Measurements from ENCODE around the gene HS1BP3.

The HS1BP3 gene

DNA sequence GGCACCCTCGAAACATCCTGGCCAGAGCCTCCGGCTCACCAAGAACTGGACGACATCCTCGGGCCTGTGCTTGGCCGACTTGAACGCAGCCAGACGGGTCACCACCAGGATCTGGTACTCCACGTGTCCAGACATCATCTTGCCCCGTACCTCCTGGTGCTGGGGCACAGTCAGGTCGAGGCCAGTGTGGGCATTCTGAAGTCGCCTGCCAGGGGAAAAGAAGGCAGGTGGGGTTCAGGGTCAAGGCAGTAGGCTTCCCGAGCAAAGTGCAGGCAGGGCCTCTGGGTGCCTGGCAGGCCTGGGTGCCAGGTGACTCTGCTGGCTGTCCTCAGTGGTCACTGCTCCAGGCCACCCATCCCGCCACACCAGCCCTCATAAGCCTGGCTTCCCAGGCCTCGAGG, 5.6 kb downstream of the HS1BP3 start:
- no peak for DNase-seq

DNA sequence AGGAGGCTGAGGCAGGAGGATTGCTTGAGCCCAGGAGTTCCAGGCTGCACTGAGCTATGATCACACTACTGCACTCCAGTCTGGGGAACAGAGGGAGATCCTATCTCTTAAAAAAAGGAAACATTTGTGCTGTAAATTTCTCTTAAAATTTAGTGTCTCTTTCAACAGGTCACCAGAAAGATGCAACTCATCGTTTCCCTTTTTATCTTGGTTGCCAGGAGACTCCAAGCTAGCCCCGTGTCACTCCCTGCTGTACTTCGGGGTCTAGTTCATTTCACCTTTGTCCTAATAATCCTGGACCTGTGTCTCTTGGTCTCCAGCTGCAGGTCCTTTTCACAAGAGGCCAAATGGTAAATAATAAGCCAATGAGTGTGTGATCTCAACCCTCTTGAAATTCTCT, 7.1 kb downstream of the HS1BP3 start:
- DNase-seq, result no peak

GRCh38 chr2:20643060-20643459, 7.8 kb downstream of the HS1BP3 start:
- DNase-seq, result no peak

GRCh38 chr2:20642055-20642971, 8.6 kb downstream of the HS1BP3 start:
- peak; percentile 84 for DNase-seq

DNA sequence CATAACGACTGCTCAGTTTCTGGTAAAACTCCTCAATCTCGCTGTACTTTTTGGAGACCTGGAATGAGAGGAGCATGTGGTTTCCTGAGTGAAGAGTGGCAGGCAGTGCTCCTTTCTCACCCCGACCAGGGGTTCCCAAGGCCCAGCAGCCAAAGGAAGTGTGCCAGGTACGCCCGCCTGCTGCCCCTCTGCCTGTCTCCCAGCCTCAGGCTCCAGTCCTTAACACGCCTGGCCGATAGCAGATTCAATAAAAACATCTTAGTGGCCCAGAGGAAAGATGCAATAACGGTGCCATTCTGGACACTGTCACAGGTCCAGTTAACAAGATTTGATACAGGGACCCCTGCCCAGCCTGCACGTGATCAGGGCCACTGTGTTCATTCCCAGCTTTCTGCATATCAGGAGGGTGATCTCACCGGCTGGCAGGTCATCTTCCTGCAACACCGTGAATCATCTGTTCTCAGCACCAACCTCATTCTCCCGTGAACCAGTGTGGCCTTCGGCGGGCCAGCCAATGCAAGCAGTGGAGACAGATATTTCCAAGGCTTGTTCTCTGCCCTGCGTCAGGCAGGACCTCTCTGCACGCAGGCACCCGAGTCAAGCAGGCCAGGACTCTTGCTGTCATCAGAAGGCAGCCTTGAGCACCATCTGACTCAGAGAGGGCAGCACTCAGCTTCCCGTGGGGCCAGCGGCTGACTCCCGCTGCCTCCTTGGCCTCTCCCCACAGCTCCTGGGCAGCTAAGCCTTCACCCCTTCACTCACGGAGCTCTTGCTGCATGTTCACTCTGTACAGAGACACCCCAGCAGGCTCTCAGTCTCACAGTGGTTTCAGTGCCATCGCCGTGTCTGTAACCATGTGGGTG, 9.5 kb downstream of the HS1BP3 start:
- DNase-seq, result no peak

DNA sequence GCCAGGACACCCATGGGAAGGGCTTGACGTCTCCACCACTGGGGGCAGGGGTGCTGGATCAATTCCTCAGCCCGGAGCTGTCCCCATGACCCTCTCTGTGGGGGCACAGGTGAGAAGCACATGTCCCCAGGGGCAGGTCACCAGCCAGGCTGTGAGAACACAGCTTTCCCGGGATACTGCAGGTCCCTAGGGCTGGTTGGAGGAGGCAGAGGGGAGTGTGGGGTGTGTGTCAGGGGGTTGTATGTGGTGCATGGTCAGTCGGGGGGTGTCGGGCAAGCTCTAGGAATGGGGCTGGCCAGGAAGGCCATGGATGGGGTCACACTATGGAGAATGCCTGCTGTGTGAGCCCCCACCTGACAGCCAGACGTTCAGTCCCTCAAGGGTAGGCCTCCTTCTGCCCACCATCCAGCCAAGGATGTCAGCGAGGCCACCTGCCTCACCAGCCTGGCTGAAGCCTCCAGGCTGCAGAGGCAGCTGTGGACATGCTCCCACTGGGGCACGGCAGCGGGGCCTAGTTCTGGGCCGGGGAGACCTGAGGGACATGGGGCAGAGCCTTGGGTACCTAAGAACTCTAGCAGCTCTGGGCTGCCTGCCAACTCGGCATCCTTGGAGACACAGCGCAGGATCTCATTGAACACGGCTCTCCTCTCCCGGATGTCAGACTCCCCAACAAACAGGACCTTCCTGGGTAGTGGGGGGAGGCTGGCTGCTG, 10.3 kb downstream of the HS1BP3 start:
- no peak for DNase-seq

DNA sequence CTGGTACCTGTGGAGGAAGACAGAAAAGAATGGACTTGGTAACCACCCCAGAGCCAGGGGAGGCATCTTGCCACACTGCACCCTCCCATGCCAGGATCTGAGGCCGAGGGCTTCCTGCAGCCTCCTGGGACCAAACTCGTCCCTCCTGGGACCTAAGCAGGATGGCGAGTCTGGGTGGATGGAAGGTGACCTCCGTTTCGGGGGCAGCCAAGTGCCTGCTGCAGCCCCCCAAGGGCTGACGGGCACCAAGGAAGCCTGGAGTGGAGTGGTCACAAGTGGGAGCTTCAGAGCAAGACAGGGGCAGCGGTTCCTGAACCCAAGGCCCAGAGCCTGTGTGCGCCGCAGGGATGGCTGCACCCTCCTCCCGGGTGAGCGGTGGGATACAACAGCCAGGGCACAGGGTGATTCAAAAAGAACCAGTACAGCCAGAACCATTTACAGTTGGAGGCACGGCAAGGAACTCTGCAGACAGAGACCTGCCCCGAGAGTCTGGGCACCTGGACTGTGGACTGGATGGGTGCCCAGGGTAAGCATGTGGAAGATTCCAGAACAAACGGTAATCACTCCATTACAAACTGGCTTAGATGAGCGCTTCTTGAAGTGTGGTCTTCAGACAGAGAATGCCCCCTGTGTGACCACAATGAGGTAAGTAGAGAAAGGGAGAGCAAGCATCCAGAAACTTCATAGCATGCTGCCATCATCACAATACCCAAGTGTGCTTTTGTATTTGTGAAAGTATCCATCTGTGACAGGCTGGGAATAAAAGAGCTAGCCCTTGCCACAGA, 12.1 kb downstream of the HS1BP3 start:
- no peak for DNase-seq

GRCh38 chr2:20638014-20638413, 12.9 kb downstream of the HS1BP3 start:
- no peak for DNase-seq

DNA sequence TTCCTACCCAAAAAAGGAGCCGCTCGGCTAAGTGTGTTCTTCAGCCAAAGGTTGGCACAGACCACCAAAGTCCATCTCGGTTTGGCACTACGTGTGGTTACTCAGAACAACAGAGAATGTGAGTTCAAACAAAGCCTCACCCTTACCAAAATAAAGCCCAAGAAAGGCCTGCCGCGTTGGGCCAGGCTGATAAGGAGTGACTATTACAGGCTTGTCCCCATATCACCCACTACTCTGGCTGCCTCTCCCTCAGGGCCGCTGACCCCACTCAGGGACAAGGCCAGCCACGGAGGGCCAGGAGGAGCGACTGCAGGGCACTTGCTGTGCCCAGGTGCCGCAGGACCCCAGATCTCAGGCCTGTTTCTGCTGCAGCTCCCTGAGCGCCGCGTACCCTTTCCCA, 13.8 kb downstream of the HS1BP3 start:
- DNase-seq, result no peak

DNA sequence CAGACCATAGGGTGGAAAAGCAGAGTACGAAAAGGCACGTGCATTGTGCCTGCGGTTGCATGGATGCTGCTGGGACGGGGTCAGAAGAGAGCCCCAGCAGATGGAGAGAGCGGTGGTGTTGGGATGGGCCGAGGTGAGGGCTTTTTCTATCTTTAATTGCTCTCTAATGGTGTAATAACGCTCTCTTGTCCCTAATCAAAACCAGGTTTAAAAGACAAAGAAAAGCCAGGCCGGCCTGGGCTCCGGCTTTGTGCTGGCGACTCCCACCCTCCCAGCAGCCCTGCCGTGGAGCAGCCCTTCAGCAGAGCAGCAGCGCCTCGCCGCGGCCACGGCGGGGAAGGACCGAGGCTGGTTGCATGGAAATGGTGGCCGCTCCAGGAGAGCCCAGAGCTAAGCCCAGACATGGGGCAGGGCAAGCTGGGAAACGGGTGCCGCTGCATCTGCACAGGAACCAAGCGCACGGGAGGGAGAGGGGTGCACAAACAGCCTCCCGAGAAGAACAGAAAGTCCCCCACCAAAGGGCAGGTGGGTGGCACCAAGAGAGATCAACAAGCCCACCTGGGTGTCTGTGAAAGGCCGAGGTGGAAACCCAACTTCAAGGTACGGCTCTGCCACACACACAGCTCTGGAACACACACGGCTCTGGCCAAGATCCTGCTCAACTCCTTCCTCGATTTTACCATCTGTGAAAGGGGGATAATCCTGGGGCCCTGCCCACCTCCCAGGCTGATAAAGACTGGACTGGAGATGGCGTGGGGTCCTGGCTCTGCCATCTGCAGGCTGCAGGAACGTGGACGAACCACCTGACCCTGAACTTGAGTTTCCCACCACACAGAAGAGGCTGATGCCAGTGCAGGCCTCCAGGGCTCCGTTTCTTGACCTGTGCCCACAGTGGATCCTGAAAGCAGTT, 15.0 kb downstream of the HS1BP3 start:
- peak; percentile 76 for DNase-seq

- no peak for DNase-seq
Observed at GRCh38 chr2:20635113-20635510, 15.8 kb downstream of the HS1BP3 start.

- DNase-seq, result no peak
Observed at GRCh38 chr2:20634507-20635112, 16.3 kb downstream of the HS1BP3 start.

DNA sequence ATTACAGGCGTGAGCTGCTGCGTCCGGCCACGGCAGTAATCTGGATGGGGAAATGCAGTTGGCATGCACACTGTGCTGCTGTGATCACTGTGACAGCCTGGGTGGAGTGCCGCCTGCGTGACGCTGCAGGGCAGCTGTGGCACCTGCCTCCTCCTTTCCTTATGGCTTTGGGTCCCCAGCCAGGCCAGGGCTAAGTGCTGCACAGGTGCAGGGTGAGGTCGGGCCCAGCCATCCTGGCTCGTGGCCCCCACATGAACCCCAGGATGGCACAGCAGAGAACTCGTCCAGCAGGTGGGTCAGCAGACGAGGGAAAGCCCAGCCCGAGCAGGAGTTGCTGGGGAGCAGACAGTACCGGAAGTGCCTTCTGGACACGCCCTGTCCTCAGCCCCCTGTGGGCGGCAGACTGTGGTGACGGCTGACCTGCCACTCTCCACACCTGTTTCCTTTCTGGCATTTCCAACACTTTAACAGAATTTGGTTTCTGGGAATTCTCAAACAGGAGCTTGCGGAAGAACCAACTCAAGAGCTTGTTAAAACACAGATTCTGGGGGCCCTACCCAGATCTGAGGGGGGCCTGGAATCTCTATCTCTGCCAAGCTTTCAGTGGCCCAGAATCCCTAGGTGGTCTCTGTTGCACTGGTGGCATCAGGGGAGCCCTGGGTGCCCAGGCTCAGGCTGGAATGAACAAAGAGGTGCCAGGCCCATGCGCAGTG, 16.9 kb downstream of the HS1BP3 start:
- no peak for DNase-seq

- DNase-seq, result no peak
Observed at GRCh38 chr2:20633001-20633400, 17.9 kb downstream of the HS1BP3 start.

- DNase-seq, result no peak
Observed at GRCh38 chr2:20632446-20632990, 18.4 kb downstream of the HS1BP3 start.

DNA sequence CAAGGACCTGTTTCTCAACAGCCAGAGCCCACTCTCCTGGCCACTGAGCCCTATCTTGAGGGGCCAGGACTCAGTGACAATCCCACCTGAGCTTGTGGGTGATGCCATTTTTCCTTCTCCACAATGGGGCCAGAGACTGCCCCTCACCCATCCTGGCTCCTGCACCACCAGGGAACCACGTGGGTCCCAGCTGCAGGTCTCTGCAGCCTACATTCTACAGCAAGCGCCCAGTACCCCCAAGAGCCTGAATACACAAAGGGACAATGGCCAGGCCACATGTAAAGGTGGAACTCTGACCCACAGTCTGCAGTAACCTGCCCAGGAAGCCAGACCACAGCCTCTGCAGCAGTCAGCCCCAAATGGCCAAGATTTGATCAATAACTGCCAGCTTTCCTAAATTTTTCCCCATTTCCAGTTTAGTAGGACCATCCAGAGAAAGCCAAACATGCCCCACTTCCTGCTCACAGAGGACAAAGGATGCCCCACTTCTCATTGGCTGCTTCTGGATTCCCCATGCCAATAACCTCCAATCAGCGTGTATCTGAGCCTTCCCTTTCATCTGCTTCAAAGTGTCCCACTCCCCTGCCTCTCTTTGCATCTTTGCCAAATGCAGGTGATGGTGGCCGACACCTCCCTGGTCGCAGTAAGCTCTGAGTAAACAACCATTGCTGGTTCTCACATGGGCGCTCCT, 19.1 kb downstream of the HS1BP3 start:
- no peak for DNase-seq

DNA sequence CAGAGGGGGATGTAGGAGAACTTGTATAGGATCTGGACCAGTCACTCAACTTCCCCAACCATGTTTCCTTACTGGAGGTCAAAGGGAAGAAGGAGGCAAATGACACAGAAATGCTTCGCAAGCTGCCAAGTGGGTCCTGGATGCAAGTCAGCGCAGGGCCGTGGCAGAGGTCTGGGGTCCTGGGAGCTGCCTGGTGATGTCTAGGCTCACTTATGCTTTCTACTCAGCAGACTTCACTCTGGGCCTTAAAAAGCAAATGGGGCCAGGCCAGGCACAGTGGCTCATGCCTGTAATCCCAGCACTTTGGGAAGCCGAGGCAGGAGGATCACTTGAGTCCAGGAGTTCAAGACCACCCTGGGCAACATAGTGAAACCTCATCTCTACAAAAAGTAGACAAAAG, 19.9 kb downstream of the HS1BP3 start:
- no peak for DNase-seq

DNA sequence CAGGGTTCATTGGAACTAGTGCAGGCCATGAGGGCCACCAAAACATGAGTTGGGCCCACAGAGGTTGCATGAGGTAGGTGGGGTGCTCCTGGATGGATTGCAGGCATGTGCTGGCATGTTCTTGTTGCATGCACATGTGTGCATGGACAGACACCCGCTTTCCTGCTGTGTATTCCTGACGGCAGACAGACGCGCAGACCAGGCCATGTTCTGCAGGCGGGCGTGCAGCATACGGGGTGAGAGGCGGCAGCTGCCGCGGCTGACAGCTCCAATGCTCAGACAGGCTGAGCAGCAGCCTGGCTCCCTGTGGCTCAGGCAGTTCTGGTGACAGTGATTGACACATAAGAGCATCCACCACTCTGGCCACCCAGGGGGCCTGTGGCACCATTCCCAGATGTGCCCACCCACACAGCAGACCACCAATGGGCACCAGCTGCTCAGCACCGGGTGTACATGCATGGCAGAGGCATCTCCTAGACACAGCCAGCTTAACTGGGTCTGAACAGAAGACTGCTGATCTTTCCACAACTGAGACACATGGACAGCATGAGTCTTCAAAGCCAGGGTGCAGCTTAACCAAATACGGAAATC, 21.2 kb downstream of the HS1BP3 start:
- DNase-seq, result no peak

DNA sequence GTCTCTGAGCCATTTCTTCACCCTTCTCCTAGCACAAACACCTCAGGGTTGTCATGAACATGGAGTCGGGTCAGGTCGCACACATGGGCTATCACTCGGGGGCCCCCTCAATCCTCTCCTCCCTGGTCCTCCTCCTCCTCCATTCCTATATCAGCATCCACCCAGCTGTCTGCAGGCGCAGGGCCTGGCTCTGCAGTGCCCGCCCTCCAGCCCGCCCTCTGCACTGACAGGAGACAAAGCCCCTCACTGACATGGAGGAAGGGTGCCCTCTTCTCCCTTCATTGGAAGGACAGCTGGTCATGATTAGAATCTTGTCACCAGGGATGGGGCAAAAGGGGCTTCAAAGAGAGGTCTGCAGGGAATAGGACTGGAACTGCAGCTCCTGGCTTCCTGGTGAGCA, 21.7 kb downstream of the HS1BP3 start:
- DNase-seq, result no peak

All from stimulated activated CD8-positive, alpha-beta memory T cell treated with anti-CD3 and anti-CD28 coated beads, Interleukin-4, amount 100 ng/mL, for 48 hours (primary cell).